ENCODE results near the gene DACH1. TPM values are rescaled to one million over a fixed set of nuclear protein-coding genes. Genes with fewer than 3 reads are reported as not detected.
"Not testable (repeated sequence)": the region's sequence is repeated elsewhere in the genome, so short reads cannot be mapped to it uniquely, and the experiment has no call there.

The DACH1 gene
- total RNA-seq, 4 donors from 2014 or later = 2.2 to 5.9 (median 2.8) TPM

- Histone ChIP-seq H3K27ac (no peak overlapping the region), H3K27me3 (no peaks in the 10 kb centered on the region), H3K4me1 (no peaks in the 10 kb centered on the region), H3K4me3 (no peak overlapping the region), H3K36me3 (no peaks in the 10 kb centered on the region), H3K9me3 (no peaks in the 10 kb centered on the region)
- TF ChIP-seq POLR2A (IDR thresholded peaks at IDR 0.05) (no peak), EP300 (IDR thresholded peaks at IDR 0.05) (no peak), CTCF (IDR thresholded peaks at IDR 0.05) (no peak)
- WGBS, 2 donors = 90 to 92% methylated on average over 5 of the region's 5 CpGs
- no peak for DNase-seq (ENCODE audit: low spot score in 2 of 2)
Observed at GRCh38 chr13:71780546-71780945, 86.5 kb downstream of the DACH1 start.

- not testable (repeated sequence) for DNase-seq (ENCODE audit: low spot score in 2 of 2)
Observed at GRCh38 chr13:71778998-71779397, 88.0 kb downstream of the DACH1 start.

GRCh38 chr13:71775966-71776365 lies 91.0 kb downstream of the DACH1 start:
- Histone ChIP-seq H3K4me1 (no peaks in the 10 kb centered on the region), H3K9me3 (no peaks in the 10 kb centered on the region), H3K27ac (no peak overlapping the region), H3K27me3 (no peaks in the 10 kb centered on the region), H3K4me3 (no peak overlapping the region), H3K36me3 (no peaks in the 10 kb centered on the region)
- no peak for DNase-seq (ENCODE audit: low spot score in 2 of 2)
- TF ChIP-seq EP300 (IDR thresholded peaks at IDR 0.05) (no peak), CTCF (IDR thresholded peaks at IDR 0.05) (no peak), POLR2A (IDR thresholded peaks at IDR 0.05) (no peak)
- 80 to 83% methylated on average over 1 of the region's 1 CpG for WGBS, 2 donors

More at GRCh38 chr13:71778998-71779397, 88.0 kb downstream of the DACH1 start:
- H3K27me3 ChIP-seq, H3K4me1 ChIP-seq, H3K4me3 ChIP-seq, H3K36me3 ChIP-seq, H3K9me3 ChIP-seq, H3K27ac ChIP-seq: not testable (repeated sequence)
- 91 to 93% methylated on average over 11 of the region's 11 CpGs for WGBS, 2 donors

GRCh38 chr13:71774863-71775262 lies 92.1 kb downstream of the DACH1 start:
- WGBS, 2 donors = 94 to 97% methylated on average over 4 of the region's 4 CpGs
- Histone ChIP-seq H3K36me3 (no peaks in the 10 kb centered on the region), H3K9me3 (no peaks in the 10 kb centered on the region), H3K4me1 (no peaks in the 10 kb centered on the region), H3K4me3 (no peak overlapping the region), H3K27me3 (no peaks in the 10 kb centered on the region), H3K27ac (no peak overlapping the region)
- DNase-seq (ENCODE audit: low spot score in 2 of 2) = no peak
- TF ChIP-seq POLR2A (IDR thresholded peaks at IDR 0.05) (no peak), CTCF (IDR thresholded peaks at IDR 0.05) (no peak), EP300 (IDR thresholded peaks at IDR 0.05) (no peak)

- WGBS, 2 donors = 61 to 63% methylated on average over 4 of the region's 4 CpGs
Observed at GRCh38 chr13:71773531-71773930, 93.5 kb downstream of the DACH1 start.

GRCh38 chr13:71772361-71772760 lies 94.6 kb downstream of the DACH1 start:
- WGBS, 2 donors = 39 to 40% methylated on average over 1 of the region's 1 CpG
- no peaks in the 10 kb centered on the region for H3K36me3 ChIP-seq
- no peak for DNase-seq (ENCODE audit: low spot score in 2 of 2)
- no peaks in the 10 kb centered on the region for H3K27me3 ChIP-seq
- no peak overlapping the region for H3K4me3 ChIP-seq
- H3K27ac ChIP-seq = no peak overlapping the region
- TF ChIP-seq POLR2A (IDR thresholded peaks at IDR 0.05) (no peak), CTCF (IDR thresholded peaks at IDR 0.05) (no peak), EP300 (IDR thresholded peaks at IDR 0.05) (no peak)
- no peaks in the 10 kb centered on the region for H3K9me3 ChIP-seq
- no peaks in the 10 kb centered on the region for H3K4me1 ChIP-seq

More at GRCh38 chr13:71773531-71773930, 93.5 kb downstream of the DACH1 start:
- Histone ChIP-seq H3K9me3 (no peaks in the 10 kb centered on the region), H3K27ac (no peak overlapping the region), H3K4me1 (no peaks in the 10 kb centered on the region), H3K36me3 (no peaks in the 10 kb centered on the region), H3K4me3 (no peak overlapping the region), H3K27me3 (no peaks in the 10 kb centered on the region)
- TF ChIP-seq POLR2A (IDR thresholded peaks at IDR 0.05) = no peak
- no peak for DNase-seq (ENCODE audit: low spot score in 2 of 2)

Data from tibial nerve (tissue), 4 donors.